HEK293T (cell line): ENCODE measurements around the gene GTF2IRD1.
"Not testable (repeated sequence)": the region's sequence is repeated elsewhere in the genome, so short reads cannot be mapped to it uniquely, and the experiment has no call there.

Source experiments
- CTCF ChIA-PET: fragments of 350-600 bp; formaldehyde crosslinking; extraction: SDS; loops from one replicate; lab custom pipeline; 2021; ENCODE audit warnings: antibody characterized with exemption, inconsistent platforms; lab: Yijun Ruan, JAX
- POLR2A ChIA-PET: fragments of 350-600 bp; formaldehyde crosslinking; extraction: SDS; loops from one replicate; lab custom pipeline; 2020; ENCODE audit warnings: antibody characterized with exemption, inconsistent platforms; lab: Yijun Ruan, JAX
- DNase-seq: peaks from one replicate; pipeline ENCODE4 v3.0.0; 2012; ENCODE audit warnings: mixed read lengths; ENCODE audit errors: extremely low spot score
- ARNT ChIP-seq: fragments of 450-650 bp; IDR thresholded peaks from 2 replicates; pipeline ENCODE4 v1.6.1; 2017; ENCODE audit warnings: mild to moderate bottlenecking
- BHLHE40 ChIP-seq: fragments of 450-650 bp; IDR thresholded peaks from 2 replicates; pipeline ENCODE4 v1.6.1; 2016; ENCODE audit warnings: mild to moderate bottlenecking, moderate library complexity, borderline replicate concordance
- CTBP1 ChIP-seq: fragments of 450-650 bp; IDR thresholded peaks from 2 replicates; pipeline ENCODE4 v1.6.1; 2016; ENCODE audit warnings: borderline replicate concordance
- ELF4 ChIP-seq: fragments of 450-650 bp; IDR thresholded peaks from 2 replicates; pipeline ENCODE4 v1.6.1; 2017; ENCODE audit warnings: antibody characterized with exemption
- FOXA1 ChIP-seq: fragments of 450-650 bp; IDR thresholded peaks from 2 replicates; pipeline ENCODE4 v1.6.1; 2016; ENCODE audit warnings: mild to moderate bottlenecking
- FOXK2 ChIP-seq: fragments of 450-650 bp; IDR thresholded peaks from 2 replicates; pipeline ENCODE4 v1.6.1; 2016; ENCODE audit warnings: mild to moderate bottlenecking
- FOXM1 ChIP-seq: fragments of 450-650 bp; IDR thresholded peaks from 2 replicates; pipeline ENCODE4 v1.6.1; 2017; ENCODE audit warnings: mild to moderate bottlenecking, borderline replicate concordance
- HDGF ChIP-seq: fragments of 450-650 bp; IDR thresholded peaks from 2 replicates; pipeline ENCODE4 v1.6.1; 2017; ENCODE audit warnings: antibody characterized with exemption, borderline replicate concordance
- L3MBTL2 ChIP-seq: fragments of 450-650 bp; conservative IDR thresholded peaks from 2 replicates; pipeline ENCODE4 v1.6.1; 2016; ENCODE audit warnings: mild to moderate bottlenecking
- LEF1 ChIP-seq: fragments of 450-650 bp; IDR thresholded peaks from 2 replicates; pipeline ENCODE4 v1.6.1; 2017; ENCODE audit warnings: mild to moderate bottlenecking, borderline replicate concordance
- NFRKB ChIP-seq: fragments of 450-650 bp; IDR thresholded peaks from 2 replicates; pipeline ENCODE4 v1.6.1; 2016; ENCODE audit warnings: mild to moderate bottlenecking, moderate library complexity
- PKNOX1 ChIP-seq: fragments of 450-650 bp; IDR thresholded peaks from 2 replicates; pipeline ENCODE4 v1.6.1; 2016
- SP1 ChIP-seq: fragments of 450-650 bp; IDR thresholded peaks from 2 replicates; pipeline ENCODE4 v1.6.1; 2017
- SUZ12 ChIP-seq: fragments of 450-650 bp; IDR thresholded peaks from 2 replicates; pipeline ENCODE4 v1.6.1; 2016; ENCODE audit warnings: mild to moderate bottlenecking
- TARDBP ChIP-seq: fragments of 450-650 bp; IDR thresholded peaks from 2 replicates; pipeline ENCODE4 v1.6.1; 2016
- ZNF384 ChIP-seq: fragments of 450-650 bp; IDR thresholded peaks from 2 replicates; pipeline ENCODE4 v1.6.1; 2016

Gene GTF2IRD1

GRCh38 chr7:74412603-74413002 is 41.1 kb upstream of the GTF2IRD1 start:
- ChIA-PET CTCF (interaction anchor here (0.6 to 1.2 kb wide), 3 partner anchors 12 to 331 kb away, joined by 3 to 9 read pairs (median 8); no protein-coding TSS in a partner anchor), POLR2A (no interaction called here)
- TF ChIP-seq SP1 (no peak), LEF1 (no peak), L3MBTL2 (no peak), NFRKB (no peak), TARDBP (no peak), FOXK2 (no peak), ZNF384 (no peak), ARNT (no peak), SUZ12 (no peak), CTBP1 (no peak), FOXM1 (no peak), FOXA1 (no peak), ELF4 (no peak), BHLHE40 (no peak), HDGF (no peak)
- DNase-seq = no peak

- CTCF ChIA-PET, DNase-seq, POLR2A ChIA-PET: not testable (repeated sequence)
These were observed 38.9 kb upstream of the GTF2IRD1 start for GRCh38 chr7:74414595-74415333.

- POLR2A ChIA-PET = no interaction called here
- no peak for TF ChIP-seq BHLHE40
- no peak for TF ChIP-seq FOXM1
- no peak for TF ChIP-seq HDGF
- no peak for TF ChIP-seq SUZ12
- TF ChIP-seq NFRKB = no peak
- no peak for TF ChIP-seq FOXA1
- no peak for TF ChIP-seq ZNF384
- TF ChIP-seq FOXK2 = no peak
- CTCF ChIA-PET = interaction anchor here (0.6 to 1.3 kb wide), 3 partner anchors 16 to 149 kb away, joined by 3 to 7 read pairs (median 5); no protein-coding TSS in a partner anchor
- DNase-seq = peak; percentile 89
These were observed 36.2 kb upstream of the GTF2IRD1 start for GRCh38 chr7:74417419-74417971.

GRCh38 chr7:74418076-74418475 is 35.6 kb upstream of the GTF2IRD1 start:
- TF ChIP-seq PKNOX1 (no peak), HDGF (no peak), TARDBP (no peak), BHLHE40 (no peak), NFRKB (no peak), ARNT (no peak), SP1 (no peak), FOXA1 (no peak), ZNF384 (no peak), LEF1 (no peak), FOXK2 (no peak)
- ChIA-PET POLR2A (no interaction called here), CTCF (interaction anchor here (0.6 to 1.3 kb wide), 3 partner anchors 17 to 149 kb away, joined by 3 to 7 read pairs (median 5); no protein-coding TSS in a partner anchor)
- DNase-seq = no peak

GRCh38 chr7:74418538-74418937 is 35.2 kb upstream of the GTF2IRD1 start:
- CTCF ChIA-PET = no interaction called here
- TF ChIP-seq ELF4 (0 out of 2 replicates have a peak, but pooled peaks have one; percentile 14), CTBP1 (no peak), ZNF384 (0 out of 2 replicates have a peak, but pooled peaks have one; percentile 12)
- no peak for DNase-seq
- POLR2A ChIA-PET = no interaction called here

GRCh38 chr7:74419232-74419631 is 34.5 kb upstream of the GTF2IRD1 start:
- POLR2A ChIA-PET, DNase-seq, CTCF ChIA-PET: not testable (repeated sequence)

GRCh38 chr7:74420006-74420405 is 33.7 kb upstream of the GTF2IRD1 start:
- no peak for TF ChIP-seq CTBP1
- no peak for TF ChIP-seq FOXM1
- TF ChIP-seq PKNOX1 = no peak
- no peak for TF ChIP-seq FOXK2
- TF ChIP-seq ELF4 = no peak
- TF ChIP-seq BHLHE40 = no peak
- no peak for TF ChIP-seq TARDBP
- no peak for TF ChIP-seq HDGF
- no peak for TF ChIP-seq SP1
- TF ChIP-seq ZNF384 = no peak
- TF ChIP-seq L3MBTL2 = no peak
- ChIA-PET CTCF (no interaction called here), POLR2A (no interaction called here)
- no peak for DNase-seq
